Gastroesophageal sphincter (tissue), 4 donors: ENCODE measurements around the gene UBR3. TPM values are rescaled to one million over a fixed set of nuclear protein-coding genes. Genes with fewer than 3 reads are reported as not detected.

ENCODE experiments used
- ATAC-seq: fragments of 150-250 bp; one replicate; pipeline ENCODE4 v1.9.1; 2016; ENCODE audit warnings: mild to moderate bottlenecking, moderate library complexity
- H3K27ac ChIP-seq, 4 donors: fragments of 200-600 bp; sonication (generic) in 3 of 4; 1 replicate in 3 of 4; 2 replicates in 1 of 4; pipeline ENCODE4 v1.5.1; 2016 to 2019
- H3K27me3 ChIP-seq: fragments of 200-600 bp; sonication (generic); one replicate; pipeline ENCODE4 v1.5.1; 2019
- H3K36me3 ChIP-seq, 2 donors: fragments of 200-600 bp; sonication (generic); one replicate each; pipeline ENCODE4 v1.5.1; 2019; ENCODE audit warnings: control low read depth in 1 of 2
- H3K4me1 ChIP-seq, 3 donors: fragments of 200-600 bp; sonication (generic); 1 replicate in 2 of 3; 2 replicates in 1 of 3; pipeline ENCODE4 v1.5.1; 2016 to 2019; ENCODE audit warnings: control low read depth in 2 of 3
- H3K4me3 ChIP-seq, 2 donors: fragments of 200-600 bp; sonication (generic); one replicate each; pipeline ENCODE4 v1.5.1; 2019; ENCODE audit warnings: mild to moderate bottlenecking in 1 of 2, moderate library complexity in 1 of 2
- H3K9me3 ChIP-seq, 3 donors: fragments of 200-600 bp; sonication (generic); one replicate each; pipeline ENCODE4 v1.5.1; 2017 to 2019; ENCODE audit warnings: control low read depth in 2 of 3
- EP300 ChIP-seq: sonication (generic); formaldehyde crosslinking; IDR thresholded peaks from one replicate; pipeline ENCODE4 v1.6.1; 2017; ENCODE audit warnings: antibody characterized with exemption, mild to moderate bottlenecking
- POLR2A ChIP-seq, 2 donors: fragments of 450-650 bp; IDR thresholded peaks; one replicate each; pipeline ENCODE4 v1.6.1; 2017; ENCODE audit warnings: antibody characterized with exemption in 2 of 2, mild to moderate bottlenecking in 2 of 2, moderate library complexity in 1 of 2
- POLR2AphosphoS5 ChIP-seq: sonication (generic); formaldehyde crosslinking; IDR thresholded peaks from one replicate; pipeline ENCODE4 v1.6.1; 2017; ENCODE audit warnings: antibody characterized with exemption
- WGBS, 2 donors: methylation state at CpG; one replicate each; pipeline ENCODE4 v1.1.5; 2018; ENCODE audit warnings: low coverage in 1 of 2; 5-methylcytosine and 5-hydroxymethylcytosine counted together
- total RNA-seq, 4 donors: library from RNA; depleted of rRNA; stranded (reverse); fragments of >200 nt; gene quantifications; one replicate each; pipeline ENCODE4 v1.1.0, GENCODE V29; 2016
- TF ChIP-seq, protein P1 (sequence below), 4 experiments: fragments of 200-600 bp in 2 of 4; fragments of 450-650 bp in 2 of 4; sonication (generic) in 1 of 4; IDR thresholded peaks; one replicate each; pipeline ENCODE4 v1.5.1; 2017 to 2019; ENCODE audit warnings: antibody characterized with exemption in 4 of 4, mild to moderate bottlenecking in 2 of 4, moderate library complexity in 2 of 4

Gene UBR3
- total RNA-seq, 4 donors from 2014 or later: 52.9 to 122 (median 66.9) TPM

DNA sequence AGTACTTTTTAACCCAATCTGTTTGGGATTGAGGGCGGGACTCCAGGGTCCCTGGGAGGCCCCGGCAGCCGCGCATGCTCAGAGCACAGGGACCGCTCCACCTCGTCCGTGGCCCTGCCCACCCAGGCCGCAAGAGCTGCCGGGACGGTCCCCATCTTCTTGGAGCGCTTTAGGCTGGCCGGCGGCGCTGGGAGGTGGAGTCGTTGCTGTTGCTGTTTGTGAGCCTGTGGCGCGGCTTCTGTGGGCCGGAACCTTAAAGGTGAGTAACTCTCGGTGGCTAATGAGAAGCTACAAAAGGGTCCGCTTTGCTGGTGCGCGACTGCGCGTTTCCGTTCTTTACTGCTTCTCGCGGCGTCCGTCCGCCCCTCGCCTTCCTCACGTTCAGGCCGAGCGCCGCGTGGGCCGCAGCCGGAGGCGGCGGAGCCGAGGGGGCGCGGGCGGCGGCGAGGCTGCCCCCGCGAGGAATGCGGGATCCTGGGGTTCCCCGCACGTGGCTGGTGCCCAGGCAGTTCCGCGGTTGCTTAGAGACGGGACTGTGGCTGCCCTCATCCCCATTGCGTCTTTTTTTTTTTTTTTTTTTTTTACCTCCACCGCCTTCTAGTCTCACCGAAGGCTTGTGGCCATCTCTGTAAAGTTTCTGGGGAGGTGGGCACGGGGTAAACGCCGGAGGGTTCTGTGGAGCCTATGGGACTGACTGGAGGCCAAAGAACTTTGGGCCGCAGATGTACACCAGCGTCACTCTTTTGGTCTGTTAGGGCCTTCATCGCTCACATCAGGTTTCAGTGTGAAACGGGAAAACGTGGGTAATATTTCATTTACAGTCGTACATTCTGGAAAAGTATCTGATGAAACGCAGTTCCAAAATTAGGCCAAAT, 28.3 kb upstream of the UBR3 start, which contains the start of gene SSB:
Gene SSB, plus strand, starts transcription at position 154 of the 875 bp plus-strand sequence. CDS start 2,090 bp downstream, outside the sequence.
- peak; percentile 99 for ATAC-seq
- H3K36me3 ChIP-seq: peaks cover 0 to 27% of the 10 kb centered on the region in 2 donors
- TF ChIP-seq EP300 (no peak), POLR2A (IDR thresholded peaks at IDR 0.05) (peak; percentile 60 to 63), POLR2AphosphoS5 (peak; percentile 86)
- TF ChIP-seq, protein P1, sequence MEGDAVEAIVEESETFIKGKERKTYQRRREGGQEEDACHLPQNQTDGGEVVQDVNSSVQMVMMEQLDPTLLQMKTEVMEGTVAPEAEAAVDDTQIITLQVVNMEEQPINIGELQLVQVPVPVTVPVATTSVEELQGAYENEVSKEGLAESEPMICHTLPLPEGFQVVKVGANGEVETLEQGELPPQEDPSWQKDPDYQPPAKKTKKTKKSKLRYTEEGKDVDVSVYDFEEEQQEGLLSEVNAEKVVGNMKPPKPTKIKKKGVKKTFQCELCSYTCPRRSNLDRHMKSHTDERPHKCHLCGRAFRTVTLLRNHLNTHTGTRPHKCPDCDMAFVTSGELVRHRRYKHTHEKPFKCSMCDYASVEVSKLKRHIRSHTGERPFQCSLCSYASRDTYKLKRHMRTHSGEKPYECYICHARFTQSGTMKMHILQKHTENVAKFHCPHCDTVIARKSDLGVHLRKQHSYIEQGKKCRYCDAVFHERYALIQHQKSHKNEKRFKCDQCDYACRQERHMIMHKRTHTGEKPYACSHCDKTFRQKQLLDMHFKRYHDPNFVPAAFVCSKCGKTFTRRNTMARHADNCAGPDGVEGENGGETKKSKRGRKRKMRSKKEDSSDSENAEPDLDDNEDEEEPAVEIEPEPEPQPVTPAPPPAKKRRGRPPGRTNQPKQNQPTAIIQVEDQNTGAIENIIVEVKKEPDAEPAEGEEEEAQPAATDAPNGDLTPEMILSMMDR (IDR thresholded peaks at IDR 0.05): peak in 1 of 4 experiments; percentile 14

DNA sequence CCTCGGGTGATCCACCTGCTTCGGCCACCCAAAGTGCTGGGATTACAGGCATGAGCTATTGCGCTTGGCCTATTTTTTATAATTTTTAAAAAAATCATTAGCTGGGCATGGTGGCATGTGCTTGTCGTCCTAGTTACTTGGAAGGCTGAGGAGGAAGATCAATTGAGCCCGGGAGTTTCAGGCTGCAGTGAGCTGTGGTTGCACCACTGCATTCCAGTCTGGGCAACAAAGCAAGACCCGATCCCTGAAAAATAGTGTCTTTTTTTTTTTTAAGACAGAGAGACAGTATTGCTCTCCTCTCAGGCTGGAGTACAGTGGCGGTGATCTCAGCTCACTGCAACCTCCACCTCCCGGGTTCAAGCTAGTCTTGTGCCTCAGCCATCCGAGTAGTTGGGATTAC, 23.8 kb upstream of the UBR3 start:
- no peak overlapping the region for H3K4me3 ChIP-seq
- peaks cover 0 to 38% (median 0%) of the 10 kb centered on the region in 3 donors for H3K4me1 ChIP-seq
- peaks cover 3 to 63% of the 10 kb centered on the region in 2 donors for H3K36me3 ChIP-seq
- 85 to 93% methylated on average over 4 to 9 of the region's 9 CpGs for WGBS, 2 donors
- no peaks in the 10 kb centered on the region for H3K27me3 ChIP-seq
- H3K27ac ChIP-seq: no peak overlapping the region
- TF ChIP-seq EP300: no peak
- TF ChIP-seq, protein P1 (IDR thresholded peaks at IDR 0.05): no peak
- no peak for TF ChIP-seq POLR2A (IDR thresholded peaks at IDR 0.05)
- TF ChIP-seq POLR2AphosphoS5: no peak
- ATAC-seq: no peak
- no peaks in the 10 kb centered on the region for H3K9me3 ChIP-seq

More for the DNA sequence above, 28.3 kb upstream of the UBR3 start, which contains the start of gene SSB:
- H3K27me3 ChIP-seq: no peaks in the 10 kb centered on the region
- peaks cover 0 to 38% (median 0%) of the 10 kb centered on the region in 3 donors for H3K4me1 ChIP-seq
- peak within 1 kb of the TSS; percentile 72 to 90 (median 89) for H3K27ac ChIP-seq
- peak within 1 kb of the TSS; percentile 89 to 99 for H3K4me3 ChIP-seq
- no peaks in the 10 kb centered on the region for H3K9me3 ChIP-seq
- 0% methylated on average over 4 to 10 of the region's 67 CpGs for WGBS, 2 donors

DNA sequence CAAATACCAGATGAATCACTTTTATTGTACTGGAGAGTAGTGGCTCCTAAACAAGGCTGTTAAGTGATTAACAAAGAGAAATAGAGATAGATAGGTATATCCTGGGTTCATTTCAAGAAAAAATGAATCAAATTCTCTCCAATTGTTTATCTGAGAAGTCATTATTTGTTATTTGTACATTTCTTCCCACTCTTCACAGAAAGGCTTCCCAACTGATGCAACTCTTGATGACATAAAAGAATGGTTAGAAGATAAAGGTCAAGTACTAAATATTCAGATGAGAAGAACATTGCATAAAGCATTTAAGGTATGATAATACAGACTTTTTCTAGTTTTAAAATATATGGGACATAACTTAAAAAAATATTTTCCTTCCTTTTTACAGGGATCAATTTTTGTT, 20.7 kb upstream of the UBR3 start:
- no peak overlapping the region for H3K4me3 ChIP-seq
- no peak for ATAC-seq
- no peaks in the 10 kb centered on the region for H3K9me3 ChIP-seq
- H3K27ac ChIP-seq: no peak overlapping the region
- peaks cover 0 to 20% (median 0%) of the 10 kb centered on the region in 3 donors for H3K4me1 ChIP-seq
- H3K27me3 ChIP-seq: no peaks in the 10 kb centered on the region
- H3K36me3 ChIP-seq: peaks cover 3 to 89% of the 10 kb centered on the region in 2 donors
- TF ChIP-seq, protein P1 (IDR thresholded peaks at IDR 0.05): no peak
- TF ChIP-seq POLR2A (IDR thresholded peaks at IDR 0.05) (no peak), EP300 (no peak), POLR2AphosphoS5 (no peak)

- TF ChIP-seq POLR2A (IDR thresholded peaks at IDR 0.05) (no peak), POLR2AphosphoS5 (no peak), EP300 (no peak)
- TF ChIP-seq, protein P1 (IDR thresholded peaks at IDR 0.05): no peak
- H3K27me3 ChIP-seq: no peaks in the 10 kb centered on the region
- no peak for ATAC-seq
- H3K4me1 ChIP-seq: peaks cover 0 to 7% (median 0%) of the 10 kb centered on the region in 3 donors
- peaks cover 3 to 89% of the 10 kb centered on the region in 2 donors for H3K36me3 ChIP-seq
- no peak overlapping the region for H3K4me3 ChIP-seq
- H3K27ac ChIP-seq: no peak overlapping the region
- H3K9me3 ChIP-seq: no peaks in the 10 kb centered on the region
- WGBS, 2 donors: 64 to 68% methylated on average over 4 of the region's 4 CpGs
These were observed 19.0 kb upstream of the UBR3 start for GRCh38 chr2:169808221-169808620.
